HG03045 (cell line): ENCODE data around the gene WDR64.

Experiments
- ATAC-seq: cut with Tn5 transposase; IDR thresholded peaks from one replicate; pipeline ENCODE4 v1.9.1; 2021; ENCODE audit warnings: mild to moderate bottlenecking, moderate library complexity; ENCODE audit not compliant: unreplicated experiment

WDR64 gene

DNA sequence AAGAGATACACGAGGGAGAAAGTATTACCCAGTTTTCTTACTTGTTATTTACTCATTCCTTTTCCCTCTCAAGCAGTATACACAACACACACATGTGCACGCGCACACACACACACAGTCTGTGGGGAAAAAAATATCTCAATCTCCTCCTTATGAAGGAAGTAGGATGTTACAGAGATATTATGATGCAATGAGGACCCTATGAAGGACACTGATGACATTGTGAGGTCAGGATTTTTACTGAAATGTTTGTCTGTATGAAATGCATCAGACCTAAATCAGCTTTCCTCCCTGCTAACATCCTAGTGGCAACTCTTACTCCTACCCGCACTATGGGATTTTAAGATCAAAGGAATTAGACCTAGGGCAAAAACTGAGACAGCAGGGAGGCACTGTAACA lies at the start of gene WDR64:
TSS of gene WDR64 (plus strand) at position 270 of the 400 bp plus-strand sequence. CDS start 204 bp downstream, outside the sequence.
- no peak for ATAC-seq

GRCh38 chr1:241603731-241604245 lies 48.3 kb upstream of the WDR64 start:
- no peak for ATAC-seq

- no peak for ATAC-seq
These were observed 46.8 kb upstream of the WDR64 start for GRCh38 chr1:241605146-241605805.

DNA sequence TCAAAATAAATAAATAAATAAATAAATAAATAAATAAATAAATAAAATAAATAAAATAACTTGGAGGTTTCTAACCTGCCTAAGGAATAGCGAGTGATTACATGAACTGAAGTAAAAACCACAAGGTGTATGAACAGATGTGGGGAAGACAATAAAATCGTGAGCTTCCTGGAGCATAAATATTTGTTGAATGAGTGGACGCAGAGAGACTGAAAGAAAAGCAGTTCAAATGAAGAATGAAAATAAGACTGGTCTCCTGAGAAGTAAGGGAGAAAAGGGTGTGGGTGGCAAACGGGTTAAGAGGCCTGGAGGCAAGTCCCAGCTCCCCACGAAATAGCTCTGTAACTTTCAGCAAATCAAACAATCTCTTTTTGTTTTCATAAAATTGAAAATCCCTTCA lies 45.5 kb upstream of the WDR64 start:
- no peak for ATAC-seq

- no peak for ATAC-seq
These were observed 44.6 kb upstream of the WDR64 start for GRCh38 chr1:241607497-241607896.

GRCh38 chr1:241608379-241609033 lies 43.6 kb upstream of the WDR64 start:
- ATAC-seq, result no peak

- no peak for ATAC-seq
These were observed 41.8 kb upstream of the WDR64 start for GRCh38 chr1:241610056-241610815.

DNA sequence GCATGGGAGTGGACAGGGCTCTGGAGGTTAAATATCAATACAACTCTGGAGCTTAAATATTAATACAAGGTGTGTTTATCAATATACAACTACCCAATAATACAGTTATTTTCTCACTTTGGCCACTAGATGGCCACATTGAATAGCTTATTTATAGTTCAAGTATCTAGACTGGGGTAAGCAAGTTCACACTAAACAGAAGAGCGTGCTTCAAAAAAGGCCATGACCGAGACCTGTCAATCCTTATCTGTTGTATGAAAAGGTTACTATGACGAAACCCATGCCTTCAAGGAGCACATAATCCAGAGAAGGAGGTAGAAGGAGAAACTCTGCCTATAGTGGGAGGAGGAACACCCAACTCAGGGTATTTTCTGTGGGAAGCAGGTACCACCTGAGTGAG lies 41.0 kb upstream of the WDR64 start:
- peak; percentile 89 for ATAC-seq

- no peak for ATAC-seq
These were observed 40.3 kb upstream of the WDR64 start for GRCh38 chr1:241611736-241612135.

DNA sequence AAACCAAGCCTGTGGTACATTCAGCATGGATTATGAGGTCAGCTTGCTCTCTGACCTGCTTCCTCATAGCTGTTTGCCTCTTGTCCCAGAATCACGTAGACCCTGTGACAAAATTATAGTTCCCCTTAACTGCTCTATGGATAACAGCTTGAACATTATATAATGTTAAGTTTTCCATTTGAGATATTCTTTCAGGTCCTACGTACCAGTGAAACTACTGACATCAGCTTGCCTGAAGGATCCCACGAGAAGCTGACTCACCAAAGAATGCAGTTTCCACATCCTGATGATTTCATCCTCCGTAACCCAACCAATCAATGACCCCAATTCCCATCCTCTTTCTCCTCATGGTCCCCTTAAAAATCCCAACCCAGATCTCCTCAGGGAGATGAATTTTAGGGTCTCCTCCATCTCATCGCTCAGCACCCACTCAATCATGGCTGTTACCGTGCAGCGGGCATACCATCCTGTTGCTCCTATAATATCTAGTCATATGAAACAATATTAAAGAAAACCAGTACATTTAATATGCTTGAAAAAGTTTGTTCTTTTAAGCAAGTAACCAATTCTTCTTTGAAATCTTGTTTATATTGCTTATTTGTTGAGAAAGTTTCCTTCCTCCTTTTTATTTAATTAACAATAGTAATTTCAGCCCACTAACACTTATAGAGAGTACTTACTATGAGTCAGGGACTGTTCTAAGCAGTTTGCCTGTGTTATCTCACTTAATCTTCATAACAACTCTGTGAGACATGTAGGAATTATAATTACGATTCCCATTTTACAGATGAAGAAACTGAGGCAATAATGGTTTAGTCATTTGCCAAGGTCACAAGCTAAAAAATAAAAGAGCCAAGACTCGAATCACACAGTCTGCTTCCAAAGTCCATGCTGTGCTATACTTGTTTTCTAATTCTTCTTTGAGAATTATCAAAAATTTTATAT lies 39.3 kb upstream of the WDR64 start:
- ATAC-seq, result no peak

DNA sequence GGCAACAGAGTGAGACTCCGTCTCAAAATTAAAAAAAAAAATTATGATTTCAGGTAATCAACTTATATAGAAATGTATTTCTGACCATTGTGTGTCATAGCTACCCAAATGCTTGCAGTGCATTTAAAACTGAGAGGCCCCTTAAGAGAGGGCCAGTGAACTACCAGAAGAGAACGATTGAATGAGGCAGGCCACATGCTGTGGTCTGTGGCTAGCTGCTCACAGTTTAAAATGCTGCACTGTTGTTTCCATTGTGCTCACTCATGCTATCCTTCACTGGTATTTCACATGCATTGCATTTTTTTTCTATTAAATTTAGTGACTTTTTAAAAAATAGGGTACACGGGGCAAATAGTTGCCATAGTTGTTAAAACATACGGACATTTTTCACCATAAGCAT lies 37.9 kb upstream of the WDR64 start:
- no peak for ATAC-seq

DNA sequence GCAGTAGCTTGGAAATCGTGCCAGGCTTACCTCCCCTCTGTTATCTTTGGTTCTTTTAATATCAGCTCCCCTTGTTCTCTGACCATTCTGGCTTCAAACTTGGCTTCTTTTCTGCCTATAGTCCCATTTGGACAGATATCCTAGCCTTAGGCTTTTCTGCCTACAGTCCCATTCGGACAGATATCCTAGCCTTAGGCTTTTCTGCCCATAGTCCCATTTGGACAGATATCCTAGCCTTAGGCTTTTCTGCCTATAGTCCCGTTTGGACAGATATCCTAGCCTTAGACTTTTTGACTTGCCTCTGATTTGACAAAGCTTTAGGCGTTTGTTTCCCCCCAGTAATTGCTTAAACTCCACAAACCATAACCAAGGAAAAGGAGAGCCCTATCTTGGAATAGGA lies 37.5 kb upstream of the WDR64 start:
- no peak for ATAC-seq

- ATAC-seq, result no peak
These were observed 36.8 kb upstream of the WDR64 start for GRCh38 chr1:241615043-241615974.

DNA sequence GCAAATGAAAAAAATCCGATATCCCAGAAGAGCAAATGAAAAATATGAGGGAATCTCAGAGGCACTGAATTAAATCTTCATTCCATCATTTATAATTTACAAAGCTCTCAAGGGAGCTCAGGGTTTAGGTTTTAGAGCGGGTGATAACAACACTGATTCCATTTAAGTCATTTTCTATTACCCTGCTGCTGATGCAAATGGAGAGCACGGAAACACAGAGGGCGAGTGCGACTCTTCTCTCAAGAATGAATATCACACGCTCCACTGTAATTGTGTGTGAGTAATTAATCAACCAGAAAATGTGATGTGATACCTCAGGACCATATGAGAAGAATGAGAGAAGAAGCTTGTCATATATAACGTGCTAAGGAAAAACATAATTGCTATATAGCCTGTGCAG lies 34.7 kb upstream of the WDR64 start:
- no peak for ATAC-seq

GRCh38 chr1:241622669-241623068 lies 29.4 kb upstream of the WDR64 start:
- no peak for ATAC-seq

GRCh38 chr1:241624935-241625334 lies 27.1 kb upstream of the WDR64 start:
- no peak for ATAC-seq

- peak; percentile 75 for ATAC-seq
These were observed 24.4 kb upstream of the WDR64 start for GRCh38 chr1:241627453-241628259.

DNA sequence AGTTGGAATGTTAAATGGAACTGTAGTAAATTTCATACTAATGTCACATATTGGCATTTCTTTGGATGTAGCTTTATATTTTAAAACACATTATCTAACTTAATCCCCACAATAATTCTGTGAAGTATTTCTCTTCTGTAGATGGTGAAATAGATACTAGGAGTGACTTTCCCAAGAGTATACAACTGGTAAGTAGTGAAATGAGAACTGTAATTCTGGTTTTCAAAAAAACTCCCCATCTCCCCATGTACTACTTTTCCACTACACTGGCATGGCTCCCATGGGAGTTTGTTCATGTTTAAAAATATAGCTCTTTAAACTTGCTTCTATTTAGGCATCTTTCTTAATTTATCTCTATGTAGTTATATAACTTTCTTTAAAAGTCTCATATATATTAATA lies 22.1 kb upstream of the WDR64 start:
- no peak for ATAC-seq

DNA sequence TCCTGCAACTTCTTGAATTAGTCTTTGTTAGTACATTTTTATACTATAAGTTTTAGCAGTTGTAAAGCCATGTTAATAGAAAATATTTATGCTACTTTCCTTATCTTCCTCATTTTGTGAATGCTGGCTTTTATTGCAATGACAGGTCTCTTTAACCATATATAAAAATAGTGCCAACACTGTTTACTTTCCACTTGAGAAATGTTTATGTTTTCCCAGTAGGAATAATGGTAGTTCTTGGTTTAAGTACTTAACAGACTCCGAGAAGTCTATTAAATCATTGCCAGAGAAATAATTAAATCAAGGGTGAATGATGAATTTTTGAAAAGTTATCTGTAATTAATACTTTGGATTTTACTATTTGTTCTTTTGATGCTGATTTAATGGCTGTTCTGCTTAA lies 21.6 kb upstream of the WDR64 start:
- no peak for ATAC-seq
